AG09309 (cell line): ENCODE results near the gene PRRX1.

Source experiments
- DNase-seq: peaks from one replicate; pipeline ENCODE4 v3.0.0-alpha.2; 2010; ENCODE audit warnings: low read depth
- H3K4me3 ChIP-seq: 2 replicates; pipeline ENCODE4 v1.5.1; 2011; ENCODE audit warnings: mild to moderate bottlenecking, low read depth, low read length, moderate library complexity; ENCODE audit not compliant: control insufficient read depth
- CTCF ChIP-seq: IDR thresholded peaks from 2 replicates; pipeline ENCODE4 v1.5.1; 2011; ENCODE audit warnings: mild to moderate bottlenecking, low read depth, low read length, inconsistent platforms; ENCODE audit not compliant: insufficient read depth, control insufficient read depth; ENCODE audit errors: missing control alignments

PRRX1 gene

GRCh38 chr1:170675865-170676264, 11.9 kb downstream of the PRRX1 start:
- TF ChIP-seq CTCF, result no peak
- H3K4me3 ChIP-seq, result no peak overlapping the region
- no peak for DNase-seq

- no peak for TF ChIP-seq CTCF
- H3K4me3 ChIP-seq, result no peak overlapping the region
- DNase-seq, result no peak
Measured at GRCh38 chr1:170676628-170677027, 12.7 kb downstream of the PRRX1 start.

GRCh38 chr1:170678027-170678600, 14.2 kb downstream of the PRRX1 start:
- DNase-seq, result peak; percentile 76
- TF ChIP-seq CTCF, result no peak
- no peak overlapping the region for H3K4me3 ChIP-seq

GRCh38 chr1:170680428-170680827, 16.5 kb downstream of the PRRX1 start:
- no peak for TF ChIP-seq CTCF
- peak; percentile 74 for DNase-seq
- H3K4me3 ChIP-seq, result no peak overlapping the region

- no peak overlapping the region for H3K4me3 ChIP-seq
- no peak for TF ChIP-seq CTCF
- no peak for DNase-seq
Measured at GRCh38 chr1:170682169-170682568, 18.2 kb downstream of the PRRX1 start.

- H3K4me3 ChIP-seq, result no peak overlapping the region
- no peak for DNase-seq
- no peak for TF ChIP-seq CTCF
Measured at GRCh38 chr1:170682809-170683208, 18.9 kb downstream of the PRRX1 start.

- no peak for TF ChIP-seq CTCF
- H3K4me3 ChIP-seq, result no peak overlapping the region
- DNase-seq, result no peak
Measured at GRCh38 chr1:170685166-170685565, 21.2 kb downstream of the PRRX1 start.
